ENCODE measurements around the gene PSMB9. TPM values are rescaled to one million over a fixed set of nuclear protein-coding genes. Genes with fewer than 3 reads are reported as not detected.

Gene PSMB9
- total RNA-seq, 1 experiment from 2014 or later, result 66.0 TPM

- H3K27ac ChIP-seq, result no peak overlapping the region
- DNase-seq (ENCODE audit: low read depth in 1 of 2, low spot score in 2 of 2), result peak in 1 of 2 experiments; percentile 46
- H3K4me1 ChIP-seq (replicated peaks), result no peaks in the 10 kb centered on the region
- H3K36me3 ChIP-seq, result no peaks in the 10 kb centered on the region
- H3K9me3 ChIP-seq (replicated peaks), result no peaks in the 10 kb centered on the region
- peaks cover 7% of the 10 kb centered on the region for H3K27me3 ChIP-seq (replicated peaks)
- H3K4me3 ChIP-seq, result no peak overlapping the region
Measured at GRCh38 chr6:32885698-32886286, 31.8 kb downstream of the PSMB9 start.

- Histone ChIP-seq H3K4me1 (replicated peaks) (no peaks in the 10 kb centered on the region), H3K36me3 (no peaks in the 10 kb centered on the region), H3K9me3 (replicated peaks) (no peaks in the 10 kb centered on the region), H3K27ac (no peak overlapping the region), H3K4me3 (no peak overlapping the region), H3K27me3 (replicated peaks) (peaks cover 9% of the 10 kb centered on the region)
- DNase-seq (ENCODE audit: low read depth in 1 of 2, low spot score in 2 of 2), result peak; percentile 49 to 54
Measured at GRCh38 chr6:32886681-32887383, 32.8 kb downstream of the PSMB9 start.

- H3K4me1 ChIP-seq (replicated peaks), result no peaks in the 10 kb centered on the region
- no peaks in the 10 kb centered on the region for H3K36me3 ChIP-seq
- no peaks in the 10 kb centered on the region for H3K9me3 ChIP-seq (replicated peaks)
- DNase-seq (ENCODE audit: low read depth in 1 of 2, low spot score in 2 of 2), result no peak
- H3K27me3 ChIP-seq (replicated peaks), result peaks cover 11% of the 10 kb centered on the region
- no peak overlapping the region for H3K4me3 ChIP-seq
- no peak overlapping the region for H3K27ac ChIP-seq
Measured at GRCh38 chr6:32887616-32888015, 33.6 kb downstream of the PSMB9 start.

GRCh38 chr6:32888576-32888975, 34.6 kb downstream of the PSMB9 start:
- Histone ChIP-seq H3K27ac (no peak overlapping the region), H3K36me3 (no peaks in the 10 kb centered on the region), H3K4me3 (no peak overlapping the region), H3K27me3 (replicated peaks) (peaks cover 12% of the 10 kb centered on the region; the same call in 1 of the 2 replicates), H3K9me3 (replicated peaks) (no peaks in the 10 kb centered on the region), H3K4me1 (replicated peaks) (no peaks in the 10 kb centered on the region; the same call in 1 of the 2 replicates)
- no peak for DNase-seq (ENCODE audit: low read depth in 1 of 2, low spot score in 2 of 2)

GRCh38 chr6:32889533-32889932, 35.5 kb downstream of the PSMB9 start:
- no peak for DNase-seq (ENCODE audit: low read depth in 1 of 2, low spot score in 2 of 2)
- H3K27me3 ChIP-seq (replicated peaks), result 0 out of 2 replicates have a peak, but pooled peaks cover 12% of the 10 kb centered on the region
- H3K4me1 ChIP-seq (replicated peaks), result peaks cover 3% of the 10 kb centered on the region
- H3K9me3 ChIP-seq (replicated peaks), result no peaks in the 10 kb centered on the region
- no peak overlapping the region for H3K4me3 ChIP-seq
- no peaks in the 10 kb centered on the region for H3K36me3 ChIP-seq
- no peak overlapping the region for H3K27ac ChIP-seq

GRCh38 chr6:32890831-32891230, 36.8 kb downstream of the PSMB9 start:
- Histone ChIP-seq H3K27me3 (replicated peaks) (0 out of 2 replicates have a peak, but pooled peaks cover 12% of the 10 kb centered on the region), H3K4me1 (replicated peaks) (peaks cover 9% of the 10 kb centered on the region), H3K27ac (no peak overlapping the region), H3K4me3 (no peak overlapping the region), H3K9me3 (replicated peaks) (no peaks in the 10 kb centered on the region), H3K36me3 (peaks cover under 1% of the 10 kb centered on the region; the same call in 1 of the 2 replicates)
- DNase-seq (ENCODE audit: low read depth in 1 of 2, low spot score in 2 of 2), result no peak

- peak overlapping the region; percentile 28 for H3K27ac ChIP-seq
- peaks cover 9% of the 10 kb centered on the region for H3K4me1 ChIP-seq (replicated peaks)
- H3K9me3 ChIP-seq (replicated peaks), result no peaks in the 10 kb centered on the region
- DNase-seq (ENCODE audit: low read depth in 1 of 2, low spot score in 2 of 2), result peak; percentile 89 to 97
- H3K36me3 ChIP-seq, result peaks cover 4% of the 10 kb centered on the region
- peak overlapping the region; percentile 69 for H3K4me3 ChIP-seq
- H3K27me3 ChIP-seq (replicated peaks), result 0 out of 2 replicates have a peak, but pooled peaks cover 12% of the 10 kb centered on the region
Measured at GRCh38 chr6:32894085-32895005, 40.4 kb downstream of the PSMB9 start.

- Histone ChIP-seq H3K36me3 (peaks cover 4% of the 10 kb centered on the region), H3K4me1 (replicated peaks) (peaks cover 9% of the 10 kb centered on the region), H3K27me3 (replicated peaks) (0 out of 2 replicates have a peak, but pooled peaks cover 12% of the 10 kb centered on the region), H3K27ac (peak overlapping the region; percentile 21), H3K9me3 (replicated peaks) (no peaks in the 10 kb centered on the region), H3K4me3 (peak overlapping the region; percentile 69)
- no peak for DNase-seq (ENCODE audit: low read depth in 1 of 2, low spot score in 2 of 2)
Measured at GRCh38 chr6:32895006-32895345, 41.0 kb downstream of the PSMB9 start.

GRCh38 chr6:32903952-32904351, 50.0 kb downstream of the PSMB9 start:
- no peak overlapping the region for H3K4me3 ChIP-seq
- H3K4me1 ChIP-seq (replicated peaks), result no peaks in the 10 kb centered on the region
- no peak overlapping the region for H3K27ac ChIP-seq
- H3K36me3 ChIP-seq, result peaks cover 9% of the 10 kb centered on the region
- H3K27me3 ChIP-seq (replicated peaks), result peaks cover 9% of the 10 kb centered on the region
- DNase-seq (ENCODE audit: low read depth in 1 of 2, low spot score in 2 of 2), result no peak
- H3K9me3 ChIP-seq (replicated peaks), result no peaks in the 10 kb centered on the region

- Histone ChIP-seq H3K4me3 (no peak overlapping the region), H3K27me3 (replicated peaks) (peaks cover 12% of the 10 kb centered on the region), H3K27ac (no peak overlapping the region), H3K9me3 (replicated peaks) (no peaks in the 10 kb centered on the region), H3K36me3 (peaks cover 9% of the 10 kb centered on the region), H3K4me1 (replicated peaks) (no peaks in the 10 kb centered on the region)
- no peak for DNase-seq (ENCODE audit: low read depth in 1 of 2, low spot score in 2 of 2)
Measured at GRCh38 chr6:32905078-32905477, 51.1 kb downstream of the PSMB9 start.

GRCh38 chr6:32906539-32906938, 52.5 kb downstream of the PSMB9 start:
- no peak for DNase-seq (ENCODE audit: low read depth in 1 of 2, low spot score in 2 of 2)
- H3K27me3 ChIP-seq (replicated peaks), result peaks cover 14% of the 10 kb centered on the region
- H3K4me1 ChIP-seq (replicated peaks), result no peaks in the 10 kb centered on the region
- H3K36me3 ChIP-seq, result peaks cover 2% of the 10 kb centered on the region
- no peak overlapping the region for H3K4me3 ChIP-seq
- H3K9me3 ChIP-seq (replicated peaks), result no peaks in the 10 kb centered on the region
- H3K27ac ChIP-seq, result no peak overlapping the region

GRCh38 chr6:32908897-32909296, 54.9 kb downstream of the PSMB9 start:
- no peaks in the 10 kb centered on the region for H3K36me3 ChIP-seq
- no peaks in the 10 kb centered on the region for H3K4me1 ChIP-seq (replicated peaks)

More at GRCh38 chr6:32908897-32909296, 54.9 kb downstream of the PSMB9 start:
- peaks cover 16% of the 10 kb centered on the region for H3K27me3 ChIP-seq (replicated peaks)
- H3K4me3 ChIP-seq, result no peak overlapping the region
- DNase-seq (ENCODE audit: low read depth in 1 of 2, low spot score in 2 of 2), result no peak
- H3K27ac ChIP-seq, result no peak overlapping the region
- H3K9me3 ChIP-seq (replicated peaks), result no peaks in the 10 kb centered on the region

Measured in SJSA1 (cell line).